Fibroblast of the conjunctiva (primary cell): ENCODE measurements around the gene MZB1.
"Not testable (repeated sequence)": the region's sequence is repeated elsewhere in the genome, so short reads cannot be mapped to it uniquely, and the experiment has no call there.

Source experiments
- DNase-seq: peaks from one replicate; pipeline ENCODE4 v3.0.0-alpha.2; 2010; ENCODE audit warnings: low read depth

The MZB1 gene

GRCh38 chr5:139374909-139375308 lies 14.8 kb downstream of the MZB1 start:
- DNase-seq, result no peak

GRCh38 chr5:139371482-139372435 lies 18.0 kb downstream of the MZB1 start:
- DNase-seq, result no peak

DNA sequence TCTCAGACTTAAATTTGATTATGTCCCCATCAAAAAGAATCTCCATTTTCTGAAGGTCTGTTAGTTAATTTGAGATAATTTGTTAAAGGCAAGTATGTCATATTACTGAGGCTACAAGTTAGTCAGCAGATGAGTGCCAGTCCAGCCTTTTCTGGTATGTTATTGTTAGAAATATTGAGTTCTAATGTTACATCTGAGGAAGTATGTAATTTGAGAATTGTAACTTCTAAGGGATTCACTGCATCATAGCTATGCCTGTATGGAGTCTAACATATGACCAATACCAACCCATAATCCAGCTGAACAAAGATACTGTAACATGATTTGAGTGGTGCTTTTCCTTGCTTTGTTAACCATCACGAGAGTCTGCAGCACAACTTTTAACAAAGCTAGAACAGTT lies 20.5 kb downstream of the MZB1 start:
- peak; percentile 45 for DNase-seq

DNA sequence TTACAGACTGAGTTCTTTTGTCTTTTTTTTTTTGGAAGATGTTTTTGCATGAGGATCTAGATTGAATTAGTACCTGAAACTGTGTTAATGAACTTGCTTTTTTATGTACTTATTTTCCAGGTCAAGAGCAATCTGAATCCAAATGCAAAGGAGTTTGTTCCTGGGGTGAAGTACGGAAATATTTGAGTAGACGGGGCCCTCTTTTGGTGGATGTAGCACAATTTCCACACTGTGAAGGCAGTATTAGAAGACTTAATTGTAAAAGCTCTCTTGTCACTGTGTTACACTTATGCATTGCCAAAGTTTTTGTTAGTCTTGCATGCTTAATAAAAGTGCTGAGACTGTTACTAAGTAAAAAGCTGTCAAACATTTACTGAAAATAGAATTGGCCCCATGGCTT lies 21.1 kb downstream of the MZB1 start:
- DNase-seq, result no peak

GRCh38 chr5:139364466-139364865 lies 25.2 kb downstream of the MZB1 start:
- DNase-seq, result no peak

DNA sequence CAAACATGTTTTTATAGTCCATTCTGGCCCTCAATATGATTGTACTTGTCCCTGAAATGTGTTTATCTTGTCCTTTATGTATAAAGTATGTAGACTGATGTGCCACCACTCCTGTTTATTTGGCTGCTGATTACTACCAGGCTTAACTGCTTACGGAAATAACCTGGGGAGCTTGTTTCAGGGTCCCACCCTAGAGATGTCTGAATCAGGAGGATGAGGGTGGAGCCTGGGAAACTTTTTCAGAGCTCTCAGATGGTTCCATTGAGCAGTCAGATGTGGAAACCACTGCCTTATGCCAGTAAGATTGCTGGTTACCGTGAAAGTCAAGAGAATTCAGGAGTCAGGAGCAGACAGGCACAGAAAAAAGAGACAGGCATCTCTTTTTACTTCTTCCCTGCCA lies 25.8 kb downstream of the MZB1 start:
- DNase-seq, result no peak

GRCh38 chr5:139361835-139362429 lies 27.8 kb downstream of the MZB1 start:
- no peak for DNase-seq

GRCh38 chr5:139360384-139360783 lies 29.3 kb downstream of the MZB1 start:
- DNase-seq, result no peak

GRCh38 chr5:139358064-139358463 lies 31.6 kb downstream of the MZB1 start:
- DNase-seq, result no peak

DNA sequence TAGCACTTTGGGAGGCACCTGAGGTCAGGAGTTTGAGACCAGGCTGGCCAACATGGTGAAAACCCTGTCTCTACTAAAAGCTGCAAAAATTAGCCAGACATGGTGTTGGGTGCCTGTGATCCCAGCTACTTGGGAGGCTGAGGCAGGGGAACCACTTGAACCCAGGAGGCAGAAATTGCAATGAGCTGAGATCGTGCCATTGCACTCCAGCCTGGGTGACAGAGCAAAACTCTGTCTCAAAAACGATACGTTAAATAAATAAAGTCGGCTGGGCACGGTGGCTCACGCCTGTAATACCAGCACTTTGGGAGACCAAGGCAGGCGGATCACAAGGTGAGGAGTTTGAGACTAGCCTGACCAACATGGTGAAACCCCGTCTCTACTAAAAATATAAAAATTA lies 33.8 kb downstream of the MZB1 start:
- not testable (repeated sequence) for DNase-seq

DNA sequence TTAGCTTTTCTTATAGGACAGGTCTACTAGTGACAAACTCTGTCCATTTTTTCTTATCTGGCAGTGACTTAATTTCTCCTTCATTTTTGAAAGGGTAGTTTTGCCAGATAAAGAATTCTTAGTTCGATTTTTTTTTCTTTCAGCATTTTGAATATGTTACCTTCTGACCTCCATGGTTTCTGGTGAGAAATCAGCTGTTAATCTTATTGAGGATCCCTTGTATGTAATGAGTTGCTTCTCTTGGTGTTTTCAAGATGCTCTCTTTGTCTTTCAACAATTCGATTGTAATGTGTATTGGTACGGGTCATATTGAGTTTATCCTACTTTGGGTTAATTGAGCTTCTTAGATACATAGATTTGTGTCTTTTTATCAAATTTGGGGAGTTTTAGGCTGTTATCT lies 35.5 kb downstream of the MZB1 start:
- DNase-seq, result no peak

DNA sequence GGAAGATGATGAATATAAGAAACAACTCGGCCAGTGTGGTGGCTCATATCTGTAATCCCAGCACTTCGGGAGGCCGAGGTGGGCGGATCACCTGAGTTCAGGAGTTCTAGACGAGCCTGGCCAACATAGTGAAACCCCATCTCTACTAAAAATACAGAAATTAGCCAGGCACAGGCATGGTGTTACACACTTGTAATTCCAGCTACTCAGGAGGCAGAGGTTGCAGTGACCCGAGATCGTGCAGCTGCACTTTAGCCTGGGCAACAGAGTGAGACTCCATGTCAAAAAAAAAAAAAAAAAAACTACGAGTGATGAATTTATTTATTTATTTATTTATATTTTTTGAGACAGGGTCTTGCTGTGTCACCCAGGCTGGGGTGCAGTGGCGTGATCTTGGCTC lies 41.9 kb downstream of the MZB1 start:
- not testable (repeated sequence) for DNase-seq

- DNase-seq, result not testable (repeated sequence)
Measured at GRCh38 chr5:139345442-139345841, 44.3 kb downstream of the MZB1 start.

DNA sequence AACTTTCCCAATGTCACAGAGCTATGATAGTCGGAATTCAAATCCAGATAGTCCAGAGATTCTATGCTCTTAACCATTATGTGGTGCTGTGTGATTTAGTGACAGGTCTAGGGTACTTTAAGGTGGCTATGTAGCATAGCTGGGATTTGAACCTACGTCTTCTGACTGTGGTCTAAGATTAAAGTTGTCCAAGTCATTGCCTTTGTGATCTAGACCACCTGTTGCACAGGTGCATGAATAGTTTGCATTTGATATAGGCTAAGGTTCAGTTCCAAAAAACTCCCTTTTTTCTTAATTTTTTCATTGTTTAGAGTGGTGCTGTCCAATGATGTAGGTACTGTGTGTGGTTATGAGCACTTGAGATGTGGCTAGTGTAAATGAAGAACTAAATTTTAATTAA lies 45.5 kb downstream of the MZB1 start:
- no peak for DNase-seq

DNA sequence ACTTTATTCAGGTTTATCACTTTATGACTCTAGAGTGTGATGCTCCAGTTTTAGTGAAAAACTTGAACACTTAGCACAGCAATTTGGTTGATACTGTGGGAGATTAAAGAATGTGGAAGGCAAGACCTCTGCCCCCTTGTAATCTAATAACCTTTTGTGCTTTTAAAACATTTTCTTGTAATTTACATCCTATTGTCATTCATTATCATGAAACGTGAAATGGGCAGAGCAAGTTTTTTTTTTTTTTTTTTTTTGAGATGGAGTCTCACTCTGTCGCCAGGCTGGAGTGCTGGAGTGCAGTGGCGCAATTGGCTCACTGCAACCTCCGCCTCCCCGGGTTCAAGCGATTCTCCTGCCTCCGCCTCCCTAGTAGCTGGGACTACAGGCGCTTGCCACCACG lies 46.2 kb downstream of the MZB1 start:
- no peak for DNase-seq

- no peak for DNase-seq
Measured at GRCh38 chr5:139342423-139342723, 47.3 kb downstream of the MZB1 start.

DNA sequence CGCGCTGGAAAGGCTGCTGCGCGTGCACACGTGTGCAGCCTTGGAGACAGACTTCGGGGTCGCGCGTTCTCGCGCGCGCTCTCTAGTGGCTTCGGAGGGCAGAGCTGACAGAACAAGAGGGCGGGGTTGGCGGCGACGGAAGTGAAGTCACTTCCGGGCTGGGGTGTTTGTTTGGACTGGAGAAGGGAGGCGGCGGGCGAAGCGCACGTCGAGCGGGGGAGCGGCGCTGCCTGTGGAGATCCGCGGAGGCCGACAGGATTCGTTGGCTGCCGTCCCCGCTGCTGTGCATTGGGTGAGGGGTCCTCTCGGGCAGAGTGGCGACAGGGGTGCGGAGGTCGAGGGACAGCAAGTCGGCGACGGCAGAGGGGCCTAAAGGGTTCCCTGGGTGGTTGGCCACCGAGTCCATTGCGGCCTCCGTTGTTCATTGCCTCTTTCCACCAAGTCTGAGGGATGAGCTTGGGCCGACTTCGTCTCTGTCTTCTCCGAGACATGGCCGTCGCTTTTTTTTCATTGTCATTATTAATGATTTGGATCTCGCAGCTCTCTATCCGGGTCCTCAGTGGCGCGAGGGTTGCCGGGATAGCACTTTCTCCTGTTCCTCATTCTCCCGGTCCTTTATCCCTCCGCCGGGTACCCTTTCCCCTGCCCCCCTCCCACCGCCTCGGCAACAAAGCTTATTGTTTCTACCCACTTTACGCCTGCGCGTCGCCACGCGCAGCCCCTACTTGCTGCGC lies 47.9 kb downstream of the MZB1 start, which contains the start of gene PAIP2:
Gene PAIP2 (plus strand): TSS at position 166 of the 734 bp plus-strand sequence. CDS start 21,931 bp downstream, outside the sequence.
- peak; percentile 95 for DNase-seq

DNA sequence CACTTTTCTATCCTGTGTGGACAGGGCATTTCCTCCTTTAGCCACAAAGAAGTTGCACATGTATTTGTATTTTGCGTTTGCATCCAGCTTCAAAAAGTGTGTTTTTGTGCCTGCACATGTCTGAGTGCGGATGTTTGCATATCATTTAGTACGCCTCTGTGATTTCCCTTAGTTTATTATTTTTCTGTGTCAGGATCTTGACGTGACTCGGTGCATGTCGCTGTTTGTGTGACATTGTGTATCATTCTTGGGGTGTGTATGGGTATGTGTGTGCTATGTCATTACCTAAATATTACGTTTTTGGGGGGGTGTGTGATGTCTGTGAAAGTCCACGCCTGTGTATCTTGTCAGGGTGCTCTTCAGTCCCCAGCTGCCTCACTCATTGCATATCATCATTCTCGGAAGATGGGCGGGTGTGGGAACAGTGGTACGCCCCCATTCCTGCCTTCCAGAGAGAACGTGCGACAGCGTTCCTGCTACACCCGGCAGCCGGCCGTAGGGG lies 48.5 kb downstream of the MZB1 start:
- no peak for DNase-seq

DNA sequence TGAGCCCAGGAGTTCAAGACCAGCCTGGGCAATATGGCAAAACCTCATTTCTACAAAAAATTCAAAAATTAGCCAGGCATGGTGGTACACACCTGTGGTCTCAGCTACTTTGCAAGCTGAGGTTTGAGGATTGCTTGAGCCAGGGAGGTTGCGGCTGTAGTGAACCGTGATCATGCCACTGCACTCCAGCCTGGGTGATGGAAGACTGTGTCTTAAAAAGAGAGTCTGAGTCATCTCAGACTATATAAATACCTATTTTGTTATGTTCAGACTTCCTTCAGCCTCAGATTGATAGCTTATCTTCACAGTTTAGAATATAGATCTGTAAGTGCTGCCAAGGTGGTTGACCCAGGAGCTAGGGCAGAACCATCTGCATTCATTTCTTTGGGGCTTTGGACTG lies 49.7 kb downstream of the MZB1 start:
- DNase-seq, result no peak
